ENCODE data around the gene USF1. TPM values are rescaled to one million over a fixed set of nuclear protein-coding genes. Genes with fewer than 3 reads are reported as not detected.
"Not testable (repeated sequence)": the region's sequence is repeated elsewhere in the genome, so short reads cannot be mapped to it uniquely, and the experiment has no call there.

USF1 gene
- total and polyA plus RNA-seq, 10 donors, result 113 to 339 (median 127) TPM

DNA sequence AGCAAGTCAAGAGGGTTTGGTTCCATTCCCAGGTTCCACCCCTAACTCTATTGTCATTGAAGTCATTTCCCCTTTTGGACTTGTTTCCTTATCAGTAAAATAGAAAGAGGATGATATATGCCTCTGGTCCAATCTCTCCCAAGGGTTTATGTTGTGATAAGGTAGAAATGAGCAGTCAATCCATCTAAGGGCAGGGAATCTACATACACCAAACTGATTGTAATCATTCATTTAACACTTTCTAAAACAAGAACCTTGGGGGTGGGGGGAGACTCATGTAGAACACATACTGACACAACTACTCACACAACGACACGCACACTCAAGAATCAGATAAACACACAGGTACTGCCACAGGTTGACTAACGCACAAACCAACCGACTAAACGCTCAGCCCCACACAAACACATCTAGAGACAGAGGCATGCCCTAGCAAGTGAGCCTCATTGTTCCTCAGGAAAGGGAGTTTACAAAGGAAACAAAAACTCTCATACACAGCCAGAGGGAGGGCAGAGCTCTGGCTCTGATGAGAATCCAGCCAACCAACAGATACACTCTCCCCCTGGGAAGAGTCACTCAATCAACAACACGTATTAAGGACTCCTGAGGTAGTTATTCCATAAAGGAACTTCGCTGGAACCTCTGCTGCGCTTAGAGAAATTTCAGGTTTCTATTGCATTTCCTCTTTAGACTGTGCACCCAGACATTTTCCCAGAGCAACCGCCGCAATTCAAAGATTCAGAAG lies 25.9 kb downstream of the USF1 start:
- H3K27ac ChIP-seq, result peak overlapping the region; percentile 49 to 93 (median 90)
- intact Hi-C loops (cut with DNase I; ENCODE audit: low total_unique reads), result no loop called here
- TF ChIP-seq CTCF (IDR thresholded peaks at IDR 0.05 in 8 of 11, conservative IDR thresholded peaks at IDR 0.05 in 3 of 11) (no peak), POLR2AphosphoS5 (IDR thresholded peaks at IDR 0.05) (peak in 1 of 3 donors; percentile 44)
- no peaks in the 10 kb centered on the region for H3K27me3 ChIP-seq (replicated peaks in 1 of 7)
- H3K4me1 ChIP-seq, result peaks cover 2 to 68% (median 46%) of the 10 kb centered on the region in 6 donors
- no peaks in the 10 kb centered on the region for H3K36me3 ChIP-seq
- DNase-seq, result no peak
- peak overlapping the region; percentile 56 to 86 (median 66) for H3K4me3 ChIP-seq
- 10 to 21% (median 15%) methylated on average over 10 of the region's 10 CpGs for WGBS, 5 donors
- H3K9me3 ChIP-seq, result no peaks in the 10 kb centered on the region

DNA sequence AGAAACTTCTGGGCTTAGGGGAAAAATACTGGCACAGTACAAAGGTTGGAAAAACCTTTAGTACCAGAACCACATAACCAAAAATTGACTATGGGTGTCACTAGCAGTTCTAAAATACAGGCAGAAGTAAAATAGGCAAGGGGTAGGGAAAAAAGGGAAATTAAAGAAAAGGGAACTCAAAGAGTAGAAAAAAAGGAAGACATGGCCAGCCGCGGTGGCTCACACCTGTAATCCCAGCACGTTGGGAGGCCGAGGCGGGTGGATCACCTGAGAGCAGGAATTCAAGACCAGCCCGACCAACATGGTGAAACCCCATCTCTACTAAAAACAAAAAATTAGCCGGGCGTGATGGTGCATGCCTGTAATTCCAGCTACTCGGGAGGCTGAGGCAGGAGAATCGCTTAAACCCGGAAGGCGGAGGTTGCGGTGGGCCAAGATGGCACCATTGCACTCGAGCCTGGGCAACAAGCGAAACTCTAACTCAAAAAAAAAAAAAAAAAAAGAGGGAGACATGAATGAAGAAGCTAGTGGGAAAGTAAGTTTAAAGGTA lies 26.6 kb downstream of the USF1 start:
- Histone ChIP-seq H3K4me3 (peak overlapping the region in 5 of 8 donors; percentile 56 to 86 (median 65)), H3K27ac (peak overlapping the region in 7 of 8 donors; percentile 85 to 93 (median 90)), H3K4me1 (peaks cover 6 to 76% (median 52%) of the 10 kb centered on the region in 6 donors)
- H3K27me3 ChIP-seq (replicated peaks in 1 of 7); intact Hi-C loops (cut with DNase I; ENCODE audit: low total_unique reads); H3K36me3 ChIP-seq; H3K9me3 ChIP-seq; DNase-seq: not testable (repeated sequence)
- WGBS, 5 donors, result 59 to 77% (median 71%) methylated on average over 15 of the region's 15 CpGs

DNA sequence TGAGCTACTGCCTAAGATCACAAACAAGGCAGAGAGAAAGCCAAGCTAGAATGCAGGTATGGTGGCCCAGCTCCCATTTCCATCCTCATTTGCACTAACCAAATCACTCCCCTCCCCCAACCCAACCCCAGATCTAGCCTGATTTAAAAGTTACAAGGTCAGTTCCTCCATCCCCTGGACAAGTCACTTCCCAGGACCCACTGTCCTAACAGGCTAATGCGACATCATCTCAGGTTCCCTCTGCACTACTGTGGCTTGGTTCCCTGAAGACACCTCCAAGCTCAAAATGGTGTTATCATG lies 27.2 kb downstream of the USF1 start:
- Histone ChIP-seq H3K36me3 (no peaks in the 10 kb centered on the region), H3K4me3 (peak overlapping the region in 1 of 8 donors; percentile 86), H3K9me3 (no peaks in the 10 kb centered on the region), H3K27me3 (replicated peaks in 1 of 7) (no peaks in the 10 kb centered on the region), H3K4me1 (peaks cover 8 to 82% (median 58%) of the 10 kb centered on the region in 6 donors), H3K27ac (peak overlapping the region in 7 of 8 donors; percentile 85 to 93 (median 90))
- no peak for TF ChIP-seq POLR2AphosphoS5 (IDR thresholded peaks at IDR 0.05)
- TF ChIP-seq POLR2A (IDR thresholded peaks at IDR 0.05), result no peak
- no peak for TF ChIP-seq CTCF (IDR thresholded peaks at IDR 0.05 in 8 of 11, conservative IDR thresholded peaks at IDR 0.05 in 3 of 11)
- WGBS, 5 donors, result 75 to 88% (median 86%) methylated on average over 1 of the region's 1 CpG
- intact Hi-C loops (cut with DNase I; ENCODE audit: low total_unique reads), result no loop called here
- DNase-seq, result no peak

DNA sequence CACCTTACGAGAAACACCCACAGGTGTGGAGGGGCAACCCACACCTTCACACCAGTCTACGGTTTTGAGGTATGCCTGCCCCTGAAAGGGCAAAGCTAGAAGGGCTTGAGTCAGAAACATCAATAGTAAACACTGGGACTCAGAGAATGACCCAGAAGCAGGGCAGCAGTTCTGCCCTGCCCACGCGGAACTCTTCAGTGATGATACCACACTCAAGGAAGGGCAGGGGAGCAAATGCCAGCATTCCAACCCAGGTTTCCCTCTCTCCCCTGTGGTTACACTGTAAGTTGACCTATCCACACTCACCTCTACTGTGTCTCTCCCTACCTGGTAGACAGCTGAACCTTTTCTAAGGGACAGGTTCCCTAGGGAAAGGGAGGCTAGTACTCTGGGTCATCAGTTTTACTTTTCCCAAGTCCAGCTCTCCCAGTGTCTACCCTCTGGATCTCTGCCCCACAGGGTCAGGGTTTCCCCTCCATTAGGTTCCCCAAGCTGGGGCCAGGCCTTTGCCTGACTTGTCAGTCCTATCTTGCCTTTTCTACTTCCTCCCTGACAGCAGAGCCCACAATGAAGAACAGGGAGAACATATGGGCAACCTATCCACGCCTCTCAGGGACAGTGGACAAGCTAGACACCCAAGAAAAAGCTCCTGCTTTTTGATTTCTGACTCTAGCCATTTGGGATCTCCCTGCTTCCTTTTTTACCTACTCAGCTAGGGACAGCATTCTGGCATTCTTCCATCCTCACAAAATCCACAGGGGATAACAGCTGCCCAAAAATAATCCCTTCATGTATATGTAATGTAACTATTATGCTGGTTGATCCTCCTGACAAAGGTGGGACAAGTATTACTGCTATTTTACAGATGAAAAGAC lies 27.8 kb downstream of the USF1 start:
- intact Hi-C loops (cut with DNase I; ENCODE audit: low total_unique reads), result no loop called here
- Histone ChIP-seq H3K27me3 (replicated peaks in 1 of 7) (no peaks in the 10 kb centered on the region), H3K27ac (peak overlapping the region in 7 of 8 donors; percentile 24 to 93 (median 90)), H3K4me3 (peak overlapping the region in 1 of 8 donors; percentile 86), H3K9me3 (no peaks in the 10 kb centered on the region), H3K4me1 (peaks cover 12 to 88% (median 64%) of the 10 kb centered on the region in 6 donors), H3K36me3 (no peaks in the 10 kb centered on the region)
- WGBS, 5 donors, result 78 to 87% (median 83%) methylated on average over 5 of the region's 5 CpGs
- TF ChIP-seq POLR2A (IDR thresholded peaks at IDR 0.05) (no peak), POLR2AphosphoS5 (IDR thresholded peaks at IDR 0.05) (no peak)
- DNase-seq, result no peak

DNA sequence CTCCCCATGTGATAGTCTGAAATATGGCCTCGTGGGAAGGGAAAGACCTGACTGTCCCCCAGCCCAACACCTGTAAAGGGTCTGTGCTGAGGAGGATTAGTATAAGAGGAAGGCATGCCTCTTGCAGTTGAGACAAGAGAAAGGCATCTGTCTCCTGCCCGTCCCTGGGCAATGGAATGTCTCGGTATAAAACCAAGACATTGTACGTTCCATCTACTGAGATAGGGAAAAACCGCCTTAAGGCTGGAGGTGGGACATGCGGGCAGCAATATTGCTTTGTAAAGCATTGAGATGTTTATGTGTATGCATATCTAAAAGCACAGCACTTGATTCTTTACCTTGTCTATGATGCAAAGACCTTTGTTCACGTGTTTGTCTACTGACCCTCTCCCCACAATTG lies 28.6 kb downstream of the USF1 start:
- H3K9me3 ChIP-seq; H3K36me3 ChIP-seq; H3K4me3 ChIP-seq; intact Hi-C loops (cut with DNase I; ENCODE audit: low total_unique reads); H3K27me3 ChIP-seq (replicated peaks in 1 of 7); DNase-seq: not testable (repeated sequence)
- H3K4me1 ChIP-seq, result peaks cover 17 to 96% (median 71%) of the 10 kb centered on the region in 6 donors
- peak overlapping the region in 4 of 8 donors; percentile 51 to 93 (median 88) for H3K27ac ChIP-seq
- 78 to 93% (median 85%) methylated on average over 6 to 7 of the region's 7 CpGs for WGBS, 5 donors

- H3K27ac ChIP-seq, result peak overlapping the region in 4 of 8 donors; percentile 13 to 96 (median 30)
- intact Hi-C loops (cut with DNase I; ENCODE audit: low total_unique reads), result not testable (repeated sequence)
These were observed 29.1 kb downstream of the USF1 start for GRCh38 chr1:161016683-161017082.

More at GRCh38 chr1:161016683-161017082, 29.1 kb downstream of the USF1 start:
- 53 to 68% (median 60%) methylated on average over 1 of the region's 1 CpG for WGBS, 5 donors
- H3K9me3 ChIP-seq; DNase-seq; H3K4me3 ChIP-seq; H3K36me3 ChIP-seq; H3K27me3 ChIP-seq (replicated peaks in 1 of 7): not testable (repeated sequence)
- peaks cover 17 to 96% (median 72%) of the 10 kb centered on the region in 6 donors for H3K4me1 ChIP-seq

Data from spleen (tissue), 11 donors.